ENCODE measurements around the gene PGM2.

The PGM2 gene

GRCh38 chr4:37864786-37865185 is 38.3 kb downstream of the PGM2 start:
- Histone ChIP-seq H3K36me3 (replicated peaks; ENCODE audit: insufficient read depth, low read length) (no peaks in the 10 kb centered on the region), H3K4me1 (ENCODE audit: low read length) (no peaks in the 10 kb centered on the region), H3K27me3 (replicated peaks; ENCODE audit: insufficient read depth, low read length) (no peaks in the 10 kb centered on the region), H3K27ac (ENCODE audit: low read length) (no peak overlapping the region), H3K79me2 (ENCODE audit: low read length) (no peaks in the 10 kb centered on the region), H3K9me3 (replicated peaks; ENCODE audit: insufficient read depth, low read length) (no peaks in the 10 kb centered on the region), H3F3A (ENCODE audit: insufficient read depth, low read length) (no peaks in the 10 kb centered on the region), H3K4me3 (ENCODE audit: low read length) (no peak overlapping the region), H3K4me2 (ENCODE audit: low read depth, low read length) (no peak overlapping the region), H4K20me1 (ENCODE audit: insufficient read depth, low read length) (no peaks in the 10 kb centered on the region), H3K9ac (ENCODE audit: low read length) (no peak overlapping the region), H3K9me2 (replicated peaks; ENCODE audit: insufficient read depth, low read length) (no peaks in the 10 kb centered on the region), H2AFZ (ENCODE audit: low read length) (no peak overlapping the region)
- TF ChIP-seq EZH2 (optimal IDR thresholded peaks at IDR 0.05; ENCODE audit: low read depth, low read length) = no peak
- DNase-seq = no peak

DNA sequence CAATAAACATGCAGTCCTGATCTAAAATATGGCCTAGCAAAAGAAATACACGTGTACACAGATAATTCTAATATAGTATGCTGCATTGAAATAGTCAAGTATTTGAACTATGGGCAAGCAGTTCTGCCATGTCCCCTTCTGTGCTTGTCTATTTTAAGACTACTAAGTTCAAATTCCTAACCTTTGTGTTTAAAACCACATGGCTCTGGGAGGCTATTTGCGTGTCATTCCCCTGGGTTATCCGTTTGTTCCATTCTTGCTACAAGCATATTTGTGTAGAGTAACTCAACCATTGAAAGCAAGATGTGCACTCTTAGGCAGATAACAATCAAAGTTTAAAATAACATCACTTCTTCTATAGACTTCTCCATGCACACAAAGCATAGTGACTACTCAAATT is 39.0 kb downstream of the PGM2 start:
- no peaks in the 10 kb centered on the region for H4K20me1 ChIP-seq (ENCODE audit: insufficient read depth, low read length)
- H3K27ac ChIP-seq (ENCODE audit: low read length) = no peak overlapping the region
- no peaks in the 10 kb centered on the region for H3K27me3 ChIP-seq (replicated peaks; ENCODE audit: insufficient read depth, low read length)
- H3K4me1 ChIP-seq (ENCODE audit: low read length) = no peaks in the 10 kb centered on the region
- no peak for DNase-seq
- TF ChIP-seq EZH2 (optimal IDR thresholded peaks at IDR 0.05; ENCODE audit: low read depth, low read length) = no peak
- H3K9me2 ChIP-seq (replicated peaks; ENCODE audit: insufficient read depth, low read length) = no peaks in the 10 kb centered on the region
- H3K79me2 ChIP-seq (ENCODE audit: low read length) = no peaks in the 10 kb centered on the region
- no peak overlapping the region for H3K4me2 ChIP-seq (ENCODE audit: low read depth, low read length)
- H3K9me3 ChIP-seq (replicated peaks; ENCODE audit: insufficient read depth, low read length) = no peaks in the 10 kb centered on the region
- H2AFZ ChIP-seq (ENCODE audit: low read length) = no peak overlapping the region
- no peaks in the 10 kb centered on the region for H3K36me3 ChIP-seq (replicated peaks; ENCODE audit: insufficient read depth, low read length)
- H3K4me3 ChIP-seq (ENCODE audit: low read length) = no peak overlapping the region
- no peak overlapping the region for H3K9ac ChIP-seq (ENCODE audit: low read length)
- H3F3A ChIP-seq (ENCODE audit: insufficient read depth, low read length) = no peaks in the 10 kb centered on the region

GRCh38 chr4:37867102-37867501 is 40.6 kb downstream of the PGM2 start:
- H3K4me3 ChIP-seq (ENCODE audit: low read length) = no peak overlapping the region
- H3F3A ChIP-seq (ENCODE audit: insufficient read depth, low read length) = no peaks in the 10 kb centered on the region
- peaks cover 3% of the 10 kb centered on the region for H3K4me1 ChIP-seq (ENCODE audit: low read length)
- DNase-seq = no peak
- no peaks in the 10 kb centered on the region for H3K27me3 ChIP-seq (replicated peaks; ENCODE audit: insufficient read depth, low read length)
- H2AFZ ChIP-seq (ENCODE audit: low read length) = no peak overlapping the region
- no peak overlapping the region for H3K4me2 ChIP-seq (ENCODE audit: low read depth, low read length)
- H3K9me3 ChIP-seq (replicated peaks; ENCODE audit: insufficient read depth, low read length) = no peaks in the 10 kb centered on the region
- H4K20me1 ChIP-seq (ENCODE audit: insufficient read depth, low read length) = no peaks in the 10 kb centered on the region
- TF ChIP-seq EZH2 (optimal IDR thresholded peaks at IDR 0.05; ENCODE audit: low read depth, low read length) (no peak), EZH2phosphoT487 (IDR thresholded peaks at IDR 0.05; ENCODE audit: low read length) (no peak)
- TF ChIP-seq, protein P1, sequence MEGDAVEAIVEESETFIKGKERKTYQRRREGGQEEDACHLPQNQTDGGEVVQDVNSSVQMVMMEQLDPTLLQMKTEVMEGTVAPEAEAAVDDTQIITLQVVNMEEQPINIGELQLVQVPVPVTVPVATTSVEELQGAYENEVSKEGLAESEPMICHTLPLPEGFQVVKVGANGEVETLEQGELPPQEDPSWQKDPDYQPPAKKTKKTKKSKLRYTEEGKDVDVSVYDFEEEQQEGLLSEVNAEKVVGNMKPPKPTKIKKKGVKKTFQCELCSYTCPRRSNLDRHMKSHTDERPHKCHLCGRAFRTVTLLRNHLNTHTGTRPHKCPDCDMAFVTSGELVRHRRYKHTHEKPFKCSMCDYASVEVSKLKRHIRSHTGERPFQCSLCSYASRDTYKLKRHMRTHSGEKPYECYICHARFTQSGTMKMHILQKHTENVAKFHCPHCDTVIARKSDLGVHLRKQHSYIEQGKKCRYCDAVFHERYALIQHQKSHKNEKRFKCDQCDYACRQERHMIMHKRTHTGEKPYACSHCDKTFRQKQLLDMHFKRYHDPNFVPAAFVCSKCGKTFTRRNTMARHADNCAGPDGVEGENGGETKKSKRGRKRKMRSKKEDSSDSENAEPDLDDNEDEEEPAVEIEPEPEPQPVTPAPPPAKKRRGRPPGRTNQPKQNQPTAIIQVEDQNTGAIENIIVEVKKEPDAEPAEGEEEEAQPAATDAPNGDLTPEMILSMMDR (IDR thresholded peaks at IDR 0.05; ENCODE audit: low read length) = no peak
- no peak overlapping the region for H3K9ac ChIP-seq (ENCODE audit: low read length)
- H3K9me2 ChIP-seq (replicated peaks; ENCODE audit: insufficient read depth, low read length) = no peaks in the 10 kb centered on the region
- no peak overlapping the region for H3K27ac ChIP-seq (ENCODE audit: low read length)
- H3K79me2 ChIP-seq (ENCODE audit: low read length) = no peaks in the 10 kb centered on the region
- H3K36me3 ChIP-seq (replicated peaks; ENCODE audit: insufficient read depth, low read length) = no peaks in the 10 kb centered on the region

DNA sequence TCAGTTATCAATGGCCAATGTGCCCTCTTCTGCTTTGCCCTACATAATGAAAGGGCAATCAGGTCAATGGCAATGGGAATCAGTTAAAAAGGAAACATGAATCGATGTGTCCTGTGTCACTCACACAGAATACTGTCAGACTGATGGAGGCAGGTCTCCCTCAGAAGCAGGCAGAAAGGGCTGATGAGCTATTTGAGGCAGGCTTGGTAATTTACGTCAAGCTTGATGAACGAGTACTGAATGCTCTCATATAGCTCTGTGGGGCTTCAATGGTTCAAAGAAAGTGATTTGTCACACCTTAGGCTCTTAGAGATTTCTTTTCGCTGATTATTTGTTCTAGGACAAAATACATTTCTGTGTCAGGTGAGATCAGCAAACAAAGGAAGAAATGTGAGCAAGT is 41.8 kb downstream of the PGM2 start:
- Histone ChIP-seq H3K9me2 (replicated peaks; ENCODE audit: insufficient read depth, low read length) (no peaks in the 10 kb centered on the region), H3K9me3 (replicated peaks; ENCODE audit: insufficient read depth, low read length) (no peaks in the 10 kb centered on the region), H3K79me2 (ENCODE audit: low read length) (no peaks in the 10 kb centered on the region), H3K9ac (ENCODE audit: low read length) (no peak overlapping the region), H3K36me3 (replicated peaks; ENCODE audit: insufficient read depth, low read length) (no peaks in the 10 kb centered on the region), H3K27me3 (replicated peaks; ENCODE audit: insufficient read depth, low read length) (no peaks in the 10 kb centered on the region), H3K4me3 (ENCODE audit: low read length) (no peak overlapping the region), H3K27ac (ENCODE audit: low read length) (no peak overlapping the region), H3F3A (ENCODE audit: insufficient read depth, low read length) (no peaks in the 10 kb centered on the region), H3K4me2 (ENCODE audit: low read depth, low read length) (no peak overlapping the region), H2AFZ (ENCODE audit: low read length) (no peak overlapping the region), H3K4me1 (ENCODE audit: low read length) (peaks cover 10% of the 10 kb centered on the region), H4K20me1 (ENCODE audit: insufficient read depth, low read length) (no peaks in the 10 kb centered on the region)
- no peak for DNase-seq
- TF ChIP-seq, protein P1 (IDR thresholded peaks at IDR 0.05; ENCODE audit: low read length) = no peak
- TF ChIP-seq EZH2phosphoT487 (IDR thresholded peaks at IDR 0.05; ENCODE audit: low read length) = no peak
- no peak for TF ChIP-seq EZH2 (optimal IDR thresholded peaks at IDR 0.05; ENCODE audit: low read depth, low read length)

All from MM.1S (cell line).